Measurements from ENCODE around the gene SPA17. TPM values are rescaled to one million over a fixed set of nuclear protein-coding genes. Genes with fewer than 3 reads are reported as not detected.

The SPA17 gene
- 1.4 TPM for polyA plus RNA-seq (2012; ENCODE audit: insufficient read length, low read depth)

DNA sequence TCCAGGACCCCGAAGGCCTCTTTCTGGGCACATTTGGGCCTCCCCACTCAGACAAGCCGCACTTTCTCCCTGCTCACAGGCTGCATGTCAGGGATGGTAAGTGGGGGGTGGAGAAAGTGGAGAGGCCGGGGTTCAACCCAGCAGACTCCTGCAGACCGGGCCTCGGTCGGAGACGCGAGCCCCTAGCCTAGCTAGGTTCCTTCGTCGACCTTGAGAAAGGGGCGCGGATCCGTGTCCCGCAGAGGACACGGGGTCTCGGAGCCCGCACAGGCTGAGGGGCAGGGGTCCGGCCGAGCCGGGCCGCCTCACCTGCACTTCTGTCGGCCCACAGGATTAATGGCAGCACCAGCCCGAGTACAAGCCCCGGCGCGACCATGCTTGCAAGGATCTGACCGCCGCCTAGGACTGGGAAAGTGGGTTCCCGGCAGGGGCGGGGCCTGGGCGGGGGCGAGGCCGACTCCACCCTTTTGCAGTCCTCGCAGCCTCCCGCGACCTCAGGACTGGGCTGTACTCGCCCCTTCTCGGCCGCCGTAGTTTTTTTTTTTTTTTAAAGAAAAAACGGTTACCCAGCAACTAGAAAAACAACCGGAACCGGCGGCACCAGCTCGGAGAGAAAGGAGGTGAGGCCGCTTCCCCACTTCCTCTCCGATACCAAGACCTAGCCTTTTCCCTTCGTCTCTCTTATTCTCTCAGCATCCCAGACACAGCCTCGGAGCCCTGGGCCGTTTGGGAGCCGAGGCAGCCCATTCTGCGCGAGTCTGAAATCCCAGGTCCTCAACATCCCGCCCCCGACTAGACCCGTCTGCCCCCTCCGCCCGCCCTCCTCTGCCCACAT, at the start of gene SPA17, which contains the start of gene SIAE:
SPA17 (plus strand) TSS at position 572 of the 835 bp plus-strand sequence. CDS start 1,361 bp downstream, outside the sequence.
SIAE (minus strand) TSS at position 407 of the 835 bp plus-strand sequence; CDS start at position 376, 31 bp downstream.
- peak; percentile 94 for TF ChIP-seq POLR2AphosphoS5 (IDR thresholded peaks at IDR 0.05; ENCODE audit: low read depth, low read length)
- TF ChIP-seq SIN3A (IDR thresholded peaks at IDR 0.05; ENCODE audit: borderline replicate concordance, insufficient read depth, low read length), result peak; percentile 92
- peak; percentile 79; the same call in 1 of the 2 replicates for TF ChIP-seq TAF1 (IDR thresholded peaks at IDR 0.05; ENCODE audit: borderline replicate concordance, insufficient read depth, low read length)
- TF ChIP-seq FOXP2 (optimal IDR thresholded peaks at IDR 0.05; ENCODE audit: borderline replicate concordance, extremely low read depth, extremely low read length, insufficient read depth), result peak; percentile 58
- TF ChIP-seq, protein P1, sequence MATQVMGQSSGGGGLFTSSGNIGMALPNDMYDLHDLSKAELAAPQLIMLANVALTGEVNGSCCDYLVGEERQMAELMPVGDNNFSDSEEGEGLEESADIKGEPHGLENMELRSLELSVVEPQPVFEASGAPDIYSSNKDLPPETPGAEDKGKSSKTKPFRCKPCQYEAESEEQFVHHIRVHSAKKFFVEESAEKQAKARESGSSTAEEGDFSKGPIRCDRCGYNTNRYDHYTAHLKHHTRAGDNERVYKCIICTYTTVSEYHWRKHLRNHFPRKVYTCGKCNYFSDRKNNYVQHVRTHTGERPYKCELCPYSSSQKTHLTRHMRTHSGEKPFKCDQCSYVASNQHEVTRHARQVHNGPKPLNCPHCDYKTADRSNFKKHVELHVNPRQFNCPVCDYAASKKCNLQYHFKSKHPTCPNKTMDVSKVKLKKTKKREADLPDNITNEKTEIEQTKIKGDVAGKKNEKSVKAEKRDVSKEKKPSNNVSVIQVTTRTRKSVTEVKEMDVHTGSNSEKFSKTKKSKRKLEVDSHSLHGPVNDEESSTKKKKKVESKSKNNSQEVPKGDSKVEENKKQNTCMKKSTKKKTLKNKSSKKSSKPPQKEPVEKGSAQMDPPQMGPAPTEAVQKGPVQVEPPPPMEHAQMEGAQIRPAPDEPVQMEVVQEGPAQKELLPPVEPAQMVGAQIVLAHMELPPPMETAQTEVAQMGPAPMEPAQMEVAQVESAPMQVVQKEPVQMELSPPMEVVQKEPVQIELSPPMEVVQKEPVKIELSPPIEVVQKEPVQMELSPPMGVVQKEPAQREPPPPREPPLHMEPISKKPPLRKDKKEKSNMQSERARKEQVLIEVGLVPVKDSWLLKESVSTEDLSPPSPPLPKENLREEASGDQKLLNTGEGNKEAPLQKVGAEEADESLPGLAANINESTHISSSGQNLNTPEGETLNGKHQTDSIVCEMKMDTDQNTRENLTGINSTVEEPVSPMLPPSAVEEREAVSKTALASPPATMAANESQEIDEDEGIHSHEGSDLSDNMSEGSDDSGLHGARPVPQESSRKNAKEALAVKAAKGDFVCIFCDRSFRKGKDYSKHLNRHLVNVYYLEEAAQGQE (IDR thresholded peaks at IDR 0.05; ENCODE audit: insufficient read depth in 1 of 2, low read depth in 2 of 2, low read length in 2 of 2), result 0 out of 4 replicates have a peak, but pooled peaks of 1 of the 2 experiments have one; percentile 57

DNA sequence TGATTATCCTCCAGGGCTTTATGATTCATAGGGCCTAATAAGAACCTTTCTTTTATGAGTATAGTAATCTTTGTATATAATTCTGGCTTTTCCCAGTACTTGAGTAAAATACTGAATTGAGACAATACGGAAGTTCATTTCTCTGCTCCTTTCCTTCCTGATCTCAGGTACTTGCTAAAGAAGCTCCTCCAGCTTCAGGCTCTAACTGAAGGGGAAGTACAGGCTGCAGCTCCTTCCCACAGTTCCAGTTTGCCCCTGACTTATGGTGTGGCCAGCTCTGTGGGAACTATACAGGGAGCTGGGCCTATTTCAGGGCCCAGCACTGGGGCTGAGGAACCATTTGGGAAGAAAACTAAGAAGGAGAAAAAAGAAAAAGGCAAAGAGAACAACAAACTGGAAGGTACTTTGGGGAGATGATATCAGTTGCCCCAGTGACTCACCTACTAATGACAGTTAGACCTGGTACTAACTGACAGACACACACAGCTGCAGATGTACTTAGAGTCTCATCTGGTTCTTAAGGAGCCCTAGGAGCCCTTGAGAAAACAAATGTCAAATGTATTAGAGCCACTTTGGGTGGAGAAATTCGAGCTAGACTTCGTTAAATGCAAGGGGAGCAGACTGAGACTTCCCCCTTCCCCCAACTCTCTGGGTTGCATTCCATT, 48.1 kb upstream of the SPA17 start:
- no peak for TF ChIP-seq POLR2AphosphoS5 (IDR thresholded peaks at IDR 0.05; ENCODE audit: low read depth, low read length)
- TF ChIP-seq SIN3A (IDR thresholded peaks at IDR 0.05; ENCODE audit: borderline replicate concordance, insufficient read depth, low read length), result no peak
- no peak for TF ChIP-seq FOXP2 (optimal IDR thresholded peaks at IDR 0.05; ENCODE audit: borderline replicate concordance, extremely low read depth, extremely low read length, insufficient read depth)
- TF ChIP-seq, protein P1 (IDR thresholded peaks at IDR 0.05; ENCODE audit: insufficient read depth in 1 of 2, low read depth in 2 of 2, low read length in 2 of 2), result no peak
- TF ChIP-seq TAF1 (IDR thresholded peaks at IDR 0.05; ENCODE audit: borderline replicate concordance, insufficient read depth, low read length), result no peak

DNA sequence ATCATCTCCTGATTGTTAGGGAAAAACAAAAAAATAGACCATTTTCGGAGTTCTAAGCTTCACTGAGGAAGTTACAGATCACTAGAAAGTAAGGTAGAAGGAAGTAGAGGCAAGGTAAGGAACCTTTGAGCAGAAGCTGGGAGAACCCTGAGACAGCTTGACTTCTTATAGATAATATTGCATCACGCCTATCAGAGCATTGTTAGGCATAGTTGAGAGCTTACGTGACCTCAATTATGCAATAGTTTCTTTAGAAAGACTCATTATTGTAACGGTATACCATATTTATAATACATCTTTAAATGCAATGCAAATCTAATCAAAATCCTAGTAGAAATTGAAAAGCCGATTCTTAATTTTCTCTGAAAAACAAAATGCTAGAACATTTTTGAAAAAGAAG, 46.2 kb upstream of the SPA17 start:
- no peak for TF ChIP-seq POLR2AphosphoS5 (IDR thresholded peaks at IDR 0.05; ENCODE audit: low read depth, low read length)
- TF ChIP-seq SIN3A (IDR thresholded peaks at IDR 0.05; ENCODE audit: borderline replicate concordance, insufficient read depth, low read length), result no peak
- TF ChIP-seq TAF1 (IDR thresholded peaks at IDR 0.05; ENCODE audit: borderline replicate concordance, insufficient read depth, low read length), result no peak
- TF ChIP-seq, protein P1 (IDR thresholded peaks at IDR 0.05; ENCODE audit: insufficient read depth in 1 of 2, low read depth in 2 of 2, low read length in 2 of 2), result no peak
- TF ChIP-seq FOXP2 (optimal IDR thresholded peaks at IDR 0.05; ENCODE audit: borderline replicate concordance, extremely low read depth, extremely low read length, insufficient read depth), result no peak

DNA sequence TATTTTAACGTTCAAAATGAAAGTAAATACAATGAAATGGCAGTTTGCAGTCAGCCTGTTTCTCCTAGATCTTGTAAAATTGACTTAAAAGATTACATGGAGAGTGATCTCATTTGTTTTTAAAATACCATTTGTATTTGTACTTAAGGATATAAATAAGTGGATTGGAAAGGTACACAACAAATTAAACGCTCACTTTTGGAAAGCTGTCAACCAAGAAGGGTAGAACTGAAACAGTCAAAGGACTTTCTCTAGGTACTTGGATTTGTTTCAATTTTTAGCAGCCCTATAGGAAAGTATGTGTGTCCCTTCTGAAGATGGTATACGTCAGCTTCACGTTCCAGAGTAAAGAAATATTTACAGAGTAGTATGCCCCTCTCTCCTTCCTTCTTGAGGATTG, 43.7 kb upstream of the SPA17 start:
- no peak for TF ChIP-seq TAF1 (IDR thresholded peaks at IDR 0.05; ENCODE audit: borderline replicate concordance, insufficient read depth, low read length)
- TF ChIP-seq, protein P1 (IDR thresholded peaks at IDR 0.05; ENCODE audit: insufficient read depth in 1 of 2, low read depth in 2 of 2, low read length in 2 of 2), result no peak
- no peak for TF ChIP-seq POLR2AphosphoS5 (IDR thresholded peaks at IDR 0.05; ENCODE audit: low read depth, low read length)

All from PFSK-1 (cell line).